ENCODE results near the gene GTF2I.
"Not testable (repeated sequence)": the region's sequence is repeated elsewhere in the genome, so short reads cannot be mapped to it uniquely, and the experiment has no call there.

GTF2I gene

DNA sequence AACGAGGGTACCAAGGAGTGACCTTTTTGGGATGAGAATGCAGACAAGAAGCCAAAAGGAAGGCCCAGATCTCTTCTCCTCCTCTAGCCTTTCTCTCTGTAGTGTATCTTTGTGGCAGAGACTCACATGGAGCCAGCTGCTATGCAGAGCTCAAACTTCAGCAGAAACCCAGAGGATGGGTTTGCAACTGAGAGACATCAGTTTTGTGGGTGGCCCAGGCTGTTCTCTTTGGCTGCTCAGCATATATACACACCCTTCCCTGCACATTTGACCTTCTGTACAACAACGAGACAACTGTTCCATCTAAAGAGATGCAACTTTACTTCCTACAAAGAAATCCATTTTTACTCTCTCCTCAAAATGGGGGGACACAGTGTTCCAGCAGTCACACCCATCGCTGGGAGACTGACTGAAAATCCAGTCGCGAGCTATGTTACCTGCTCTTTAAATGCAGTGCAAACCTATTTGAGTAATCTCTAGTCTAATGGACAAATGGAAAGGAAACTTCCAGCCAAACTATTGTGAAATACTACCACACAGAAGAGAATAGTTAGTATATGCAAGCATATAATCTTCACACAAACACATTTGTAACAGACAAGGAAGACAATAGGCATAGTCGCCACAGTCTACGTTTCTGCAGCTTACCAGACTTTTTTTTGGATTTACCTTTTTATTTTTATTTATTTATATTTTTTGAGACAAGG lies 51.2 kb downstream of the GTF2I start:
- no peak for DNase-seq (ENCODE audit: extremely low spot score, insufficient read length, low read depth)
- no peak for FAIRE-seq

DNA sequence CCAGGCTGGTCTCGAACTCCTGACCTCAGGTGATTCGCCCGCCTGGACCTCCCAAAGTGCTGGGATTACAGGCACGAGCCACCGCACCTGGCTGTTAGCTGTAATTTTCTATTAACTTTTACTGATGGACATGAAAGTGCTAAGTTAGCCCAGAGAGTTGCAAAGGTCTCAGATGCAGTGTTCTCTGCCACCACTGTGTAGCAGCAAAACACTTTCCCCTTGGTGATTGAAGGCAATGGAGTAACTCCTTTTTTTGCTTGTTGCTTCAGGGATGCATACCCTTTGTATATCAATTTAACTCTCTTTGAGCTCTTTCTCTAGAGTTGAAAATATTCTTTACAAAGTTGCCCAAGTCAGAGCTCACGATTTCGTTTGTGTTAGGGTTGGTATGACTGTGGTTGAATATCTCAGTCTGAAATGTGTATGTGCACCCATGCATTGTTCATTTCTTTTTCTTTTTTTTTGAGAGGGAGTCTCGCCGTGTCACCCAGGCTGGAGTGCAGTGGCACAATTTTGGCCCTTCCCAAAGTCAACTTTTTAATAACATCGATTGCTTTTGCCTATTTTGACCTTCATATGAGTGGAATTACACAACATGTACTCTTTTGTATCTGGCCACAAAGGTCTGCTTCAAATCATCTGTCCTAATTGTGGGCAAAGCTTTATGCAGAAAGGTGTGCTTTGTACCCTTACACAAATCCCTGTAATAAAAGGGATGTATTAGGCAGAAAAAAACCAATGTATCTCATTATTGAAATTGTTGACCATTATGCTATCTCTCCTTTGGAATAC lies 52.6 kb downstream of the GTF2I start:
- FAIRE-seq (no peak), DNase-seq (ENCODE audit: extremely low spot score, insufficient read length, low read depth) (no peak)

DNA sequence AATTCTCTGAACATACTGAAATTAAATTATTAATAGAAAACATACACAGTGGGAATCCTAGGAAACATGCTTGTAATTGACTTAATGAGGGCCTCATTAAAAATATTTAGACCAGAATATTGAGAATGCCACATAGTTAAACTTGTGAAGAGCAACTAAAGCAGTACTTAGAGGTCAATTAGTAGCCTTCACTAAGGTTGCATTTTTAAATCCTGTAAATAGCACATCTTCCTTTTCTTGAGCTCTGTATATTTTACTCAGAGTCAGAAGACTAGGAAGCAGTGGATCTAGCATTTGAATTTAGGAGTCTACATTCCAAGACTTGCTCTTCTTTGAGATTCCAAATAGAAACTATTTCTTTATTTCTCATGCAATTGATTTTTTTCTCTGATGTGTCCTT lies 56.0 kb downstream of the GTF2I start:
- no peak for DNase-seq (ENCODE audit: extremely low spot score, insufficient read length, low read depth)
- no peak for FAIRE-seq

DNA sequence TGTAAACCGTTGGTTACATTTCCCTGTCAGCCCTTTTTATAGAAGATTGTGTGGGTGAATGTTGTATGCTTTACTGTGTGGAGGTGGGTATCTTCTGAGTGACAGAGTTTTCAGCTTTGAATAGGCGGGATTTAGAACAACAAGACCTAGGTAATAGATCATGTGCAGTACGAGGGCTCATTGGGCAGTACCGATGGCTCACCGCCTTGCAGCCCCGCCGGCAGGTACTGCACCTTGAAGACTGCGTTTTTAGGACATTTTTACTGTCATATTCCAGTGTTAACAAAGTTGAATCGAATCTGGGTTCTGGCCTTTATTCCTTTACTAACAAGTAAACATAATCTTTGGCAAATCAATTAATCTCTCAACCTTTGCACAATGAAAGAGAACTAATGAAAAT lies 60.4 kb downstream of the GTF2I start:
- FAIRE-seq (no peak), DNase-seq (ENCODE audit: extremely low spot score, insufficient read length, low read depth) (no peak)

DNA sequence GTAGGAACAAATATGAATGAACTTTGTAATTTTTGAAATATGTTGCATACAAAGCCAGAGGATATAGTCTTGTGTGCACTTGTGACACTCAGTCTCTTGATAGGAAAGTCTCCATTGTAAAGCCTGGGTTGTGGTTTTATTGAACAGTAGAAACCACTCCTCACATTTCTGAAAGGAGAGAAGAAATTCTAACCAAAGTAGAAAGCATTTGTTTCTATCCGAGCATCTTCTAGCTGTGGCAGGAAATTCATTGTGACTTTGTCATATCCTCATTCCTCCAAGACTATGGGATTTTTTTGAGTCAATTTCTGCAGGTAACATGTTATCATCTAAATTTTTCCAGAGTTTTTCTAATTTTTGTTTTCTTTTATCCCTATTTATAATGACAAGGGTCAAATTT lies 60.8 kb downstream of the GTF2I start:
- DNase-seq (ENCODE audit: extremely low spot score, insufficient read length, low read depth), result no peak
- no peak for FAIRE-seq

DNA sequence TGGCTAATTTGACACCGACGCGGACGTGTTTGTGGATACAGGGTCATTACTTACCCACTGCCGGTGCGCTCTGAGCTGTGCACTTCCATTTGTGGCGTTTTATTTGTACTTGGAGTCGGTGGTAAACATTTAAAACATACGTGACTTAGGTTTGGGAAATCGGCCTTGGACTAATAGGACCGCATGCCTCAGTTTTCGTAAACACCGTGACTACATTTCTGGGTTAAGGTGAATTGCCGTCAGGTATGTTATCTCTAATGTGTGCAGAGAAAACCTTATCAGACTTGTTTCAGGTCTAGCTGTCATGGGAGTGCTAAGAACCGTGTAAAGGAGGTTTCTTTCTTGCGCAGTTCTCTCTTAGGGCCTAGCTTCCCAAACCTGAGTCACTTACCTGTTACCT lies 64.6 kb downstream of the GTF2I start:
- DNase-seq (ENCODE audit: extremely low spot score, insufficient read length, low read depth), result no peak
- no peak for FAIRE-seq

DNA sequence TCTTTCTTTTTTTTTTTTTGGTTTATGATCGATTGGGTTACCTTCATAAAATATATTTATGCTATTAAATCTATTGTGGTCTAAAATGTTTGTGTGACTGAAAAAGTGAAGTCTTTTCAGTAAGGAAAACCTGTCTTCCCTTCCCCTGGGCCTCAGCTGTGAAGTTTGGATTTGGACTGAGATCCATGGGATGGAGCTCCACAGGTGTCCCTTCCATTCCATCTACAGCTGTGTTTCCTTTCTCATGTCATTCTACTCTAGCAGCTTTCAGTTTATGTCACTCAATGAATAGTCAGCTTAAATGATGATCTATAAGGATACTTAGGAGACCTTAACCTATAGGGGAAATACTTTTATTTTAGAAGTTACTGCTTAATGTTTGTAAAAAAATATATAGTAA lies 68.3 kb downstream of the GTF2I start:
- FAIRE-seq, result no peak
- no peak for DNase-seq (ENCODE audit: extremely low spot score, insufficient read length, low read depth)

DNA sequence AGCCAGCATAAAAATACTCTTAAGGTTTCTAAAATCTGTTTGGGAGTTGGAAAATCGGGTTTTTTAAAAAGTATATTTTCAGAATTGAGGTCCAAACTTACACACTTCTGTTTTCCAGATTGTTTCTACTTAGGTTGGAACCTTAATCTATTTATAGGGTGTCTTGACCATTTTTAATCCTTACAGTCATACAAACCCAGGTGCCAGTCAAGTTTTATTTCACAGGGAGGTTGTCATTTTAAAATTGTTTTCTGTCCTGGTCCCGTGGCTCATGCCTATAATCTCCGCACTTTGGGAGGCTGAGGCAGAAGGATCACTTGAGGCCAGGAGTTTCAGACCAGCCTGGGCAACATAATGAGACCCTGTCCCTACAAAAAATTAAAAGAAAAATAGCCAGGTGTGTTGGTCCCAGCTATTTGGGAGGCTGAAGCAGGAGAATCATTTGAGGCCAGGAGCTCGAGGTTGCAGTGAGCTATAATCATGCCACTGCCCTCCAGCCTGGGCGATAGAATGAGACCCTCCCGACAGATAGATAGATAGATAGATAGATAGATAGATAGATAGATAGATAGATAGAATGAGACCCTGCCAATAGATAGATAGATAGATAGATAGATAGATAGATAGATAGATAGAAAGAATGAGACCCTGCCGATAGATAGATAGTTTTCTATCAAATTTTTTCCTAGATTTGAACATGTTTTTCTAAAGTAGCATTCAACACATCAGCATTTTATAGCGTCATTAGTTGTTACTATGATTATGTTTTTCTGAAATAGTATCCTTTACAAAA lies 69.0 kb downstream of the GTF2I start:
- FAIRE-seq, result no peak
- DNase-seq (ENCODE audit: extremely low spot score, insufficient read length, low read depth), result no peak

DNA sequence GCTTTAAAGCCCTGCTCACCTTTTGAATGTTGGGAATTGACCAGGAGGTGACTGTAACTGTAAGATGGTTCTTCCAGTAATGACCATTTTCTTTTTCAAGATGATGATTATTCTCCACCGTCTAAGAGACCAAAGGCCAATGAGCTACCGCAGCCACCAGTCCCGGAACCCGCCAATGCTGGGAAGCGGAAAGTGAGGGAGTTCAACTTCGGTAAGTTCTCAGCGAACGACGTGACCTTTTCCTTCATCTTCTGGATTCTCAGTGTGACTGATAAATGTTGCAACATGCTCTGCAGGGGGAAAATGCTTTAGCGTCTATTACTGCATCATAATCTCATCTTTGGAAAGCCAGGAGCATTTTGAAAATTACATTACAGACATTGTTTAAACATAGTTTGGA lies 71.2 kb downstream of the GTF2I start:
- FAIRE-seq; DNase-seq (ENCODE audit: extremely low spot score, insufficient read length, low read depth): not testable (repeated sequence)

DNA sequence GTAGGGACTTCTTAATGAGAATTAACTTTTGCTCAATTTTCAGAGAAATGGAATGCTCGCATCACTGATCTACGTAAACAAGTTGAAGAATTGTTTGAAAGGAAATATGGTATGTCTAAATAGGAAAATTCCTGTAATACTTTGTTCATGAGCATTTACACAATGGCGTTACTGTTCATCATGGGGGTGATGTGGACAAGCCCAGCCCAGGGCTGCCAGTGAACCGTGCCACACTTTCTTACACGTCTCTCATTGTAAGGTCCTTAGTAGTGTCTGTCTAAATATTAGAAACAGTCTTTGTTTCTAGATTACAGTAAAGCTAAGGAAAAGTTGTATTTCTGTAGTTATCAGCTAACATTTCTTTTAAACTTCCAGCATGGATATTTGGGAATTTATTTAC lies 72.7 kb downstream of the GTF2I start:
- FAIRE-seq; DNase-seq (ENCODE audit: extremely low spot score, insufficient read length, low read depth): not testable (repeated sequence)

DNA sequence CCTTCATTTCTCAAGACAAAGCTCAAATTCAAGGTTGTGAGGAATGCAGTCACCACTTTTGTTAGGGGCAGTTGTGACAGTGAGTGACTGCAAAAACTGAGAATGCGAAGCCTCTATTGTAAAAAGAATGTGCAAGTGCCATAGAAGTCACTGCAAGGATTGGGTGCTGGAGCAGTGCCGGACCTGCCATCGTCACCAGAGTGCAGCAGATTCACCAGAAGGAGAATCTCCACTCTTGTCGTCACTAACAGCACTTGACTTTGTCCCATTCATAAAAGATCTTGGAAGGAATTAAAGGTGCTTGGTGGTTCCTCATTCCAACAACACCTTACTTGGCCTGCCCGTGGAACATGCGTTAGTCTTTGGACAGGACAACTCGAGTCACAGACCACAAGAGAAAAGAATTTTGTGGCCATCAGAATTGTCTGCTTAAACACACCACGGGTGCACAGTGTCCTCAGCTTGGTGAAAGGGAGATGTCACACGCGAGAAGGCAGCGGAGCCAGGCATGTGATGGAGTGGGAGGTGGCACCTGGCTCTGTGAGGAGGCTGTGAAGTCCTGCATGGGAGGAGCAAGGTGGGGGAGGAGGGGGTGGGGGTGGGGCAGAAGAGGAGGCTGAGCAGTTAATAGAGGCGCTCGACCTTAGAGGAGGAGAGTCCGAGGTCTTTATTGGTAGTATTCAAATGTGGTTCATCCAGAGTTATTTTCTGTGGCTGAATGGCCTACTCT lies 82.6 kb downstream of the GTF2I start:
- not testable (repeated sequence) for FAIRE-seq; DNase-seq (ENCODE audit: extremely low spot score, insufficient read length, low read depth)

DNA sequence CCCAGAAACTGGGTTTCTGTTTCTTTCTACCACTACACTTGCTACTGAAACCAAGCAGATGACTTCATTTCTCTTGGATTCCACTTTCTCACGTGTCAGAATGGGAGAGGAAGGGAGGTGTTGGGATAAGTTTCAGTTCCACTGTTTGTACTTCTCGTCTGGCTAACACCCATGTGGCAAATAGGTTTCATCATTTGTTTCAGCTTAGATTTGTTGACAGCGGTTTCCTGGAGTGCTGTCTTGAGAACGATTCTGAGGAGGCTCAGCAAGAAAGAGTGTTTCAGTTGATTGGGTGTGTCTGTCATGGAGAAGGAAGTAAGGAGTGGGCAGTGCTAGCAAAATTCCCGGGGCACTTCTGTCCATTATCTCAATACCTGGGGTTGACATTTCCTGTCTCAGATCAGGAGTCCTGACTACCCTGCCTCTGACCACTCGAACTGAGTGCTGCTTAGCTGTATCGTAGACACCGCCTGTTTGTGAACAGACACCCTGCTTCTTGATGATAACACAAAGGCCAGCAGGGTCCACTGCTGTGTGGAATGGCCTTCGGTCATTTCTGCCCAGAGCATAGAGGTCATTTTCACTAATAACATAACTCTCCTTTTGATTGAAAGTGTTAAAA lies 86.5 kb downstream of the GTF2I start:
- not testable (repeated sequence) for FAIRE-seq

DNA sequence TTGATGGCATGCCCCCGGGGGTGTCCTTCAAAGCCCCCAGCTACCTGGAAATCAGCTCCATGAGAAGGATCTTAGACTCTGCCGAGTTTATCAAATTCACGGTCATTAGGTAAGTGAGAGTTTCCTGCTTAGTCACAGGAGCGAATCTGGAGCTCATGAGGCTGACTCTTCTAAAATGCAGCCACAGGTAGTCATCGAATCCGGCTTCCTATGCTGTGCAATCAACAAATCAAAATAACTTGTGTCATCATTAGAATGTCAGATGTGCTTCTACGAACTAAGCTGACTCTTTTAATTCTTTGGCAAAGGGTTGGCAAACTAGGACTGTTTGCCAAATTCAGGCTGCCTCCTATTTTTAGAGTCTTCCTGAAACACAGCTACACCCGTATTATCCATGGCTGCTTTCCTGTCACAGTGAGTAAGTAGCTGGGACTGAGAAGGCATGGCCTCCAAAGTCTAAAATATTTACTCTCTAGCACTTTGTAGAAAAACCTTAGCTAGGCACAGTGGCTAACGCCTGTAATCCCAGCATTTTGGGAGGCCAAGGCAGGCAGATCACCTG lies 96.5 kb downstream of the GTF2I start:
- DNase-seq (ENCODE audit: extremely low spot score, insufficient read length, low read depth); FAIRE-seq: not testable (repeated sequence)

More for the DNA sequence above, 86.5 kb downstream of the GTF2I start:
- DNase-seq (ENCODE audit: extremely low spot score, insufficient read length, low read depth), result not testable (repeated sequence)

DNA sequence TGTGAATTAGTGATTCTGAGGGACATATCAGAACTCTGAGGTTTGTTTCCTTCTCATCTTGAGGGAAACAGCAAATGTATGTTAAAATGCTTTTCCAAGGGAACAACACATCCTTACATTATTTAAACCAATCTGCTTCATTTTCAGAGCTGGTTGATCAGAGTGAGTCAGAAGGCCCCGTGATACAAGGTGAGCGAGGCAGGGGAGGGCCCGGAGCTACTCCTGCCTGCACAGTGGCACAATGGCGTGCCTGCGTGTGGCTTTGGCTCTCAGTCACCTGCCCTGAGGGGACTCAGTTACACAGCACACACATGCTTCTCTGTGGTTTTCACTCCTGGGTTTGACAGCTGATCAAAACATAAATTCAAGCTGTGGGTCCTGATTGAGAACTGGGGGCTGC lies 99.2 kb downstream of the GTF2I start:
- FAIRE-seq; DNase-seq (ENCODE audit: extremely low spot score, insufficient read length, low read depth): not testable (repeated sequence)

DNA sequence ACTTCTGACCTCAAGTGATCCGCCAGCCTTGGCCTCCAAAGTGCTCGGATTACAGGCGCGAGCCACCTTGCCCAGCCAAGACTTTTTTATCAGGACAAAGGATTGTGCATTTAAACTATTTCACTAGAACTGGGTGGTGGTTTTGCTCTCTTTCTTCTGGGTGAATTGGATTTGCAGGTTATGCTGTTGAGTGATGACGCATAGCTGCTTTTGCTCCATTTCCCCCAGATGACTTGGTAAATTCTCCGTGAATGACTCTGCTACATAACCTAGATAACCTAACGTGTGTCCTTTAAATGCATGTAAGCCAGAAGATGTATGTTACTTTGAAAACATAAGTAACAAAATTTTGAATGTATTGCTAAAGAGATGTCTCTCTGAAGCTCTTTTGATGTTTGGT lies 100.8 kb downstream of the GTF2I start:
- not testable (repeated sequence) for FAIRE-seq

DNA sequence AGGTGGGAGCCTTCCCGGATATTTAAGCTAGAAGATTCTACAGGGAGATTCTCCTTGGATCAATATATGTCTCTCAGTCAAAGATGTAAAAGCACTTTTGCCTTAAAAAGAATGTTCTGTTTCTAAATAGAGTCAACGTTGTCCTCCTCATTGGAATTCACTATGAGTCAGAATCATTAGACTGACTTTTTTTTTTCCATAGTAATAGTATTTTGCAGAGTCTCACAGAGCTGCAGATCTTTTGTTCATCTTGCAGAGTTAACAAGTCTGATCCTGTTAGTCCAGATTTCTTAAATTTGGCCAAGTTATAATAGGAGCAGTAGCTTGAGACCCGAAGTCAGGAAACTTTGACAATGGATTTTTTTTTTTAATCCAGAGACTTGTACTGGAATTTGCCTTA lies 101.5 kb downstream of the GTF2I start:
- FAIRE-seq; DNase-seq (ENCODE audit: extremely low spot score, insufficient read length, low read depth): not testable (repeated sequence)

More for the DNA sequence above, 100.8 kb downstream of the GTF2I start:
- DNase-seq (ENCODE audit: extremely low spot score, insufficient read length, low read depth), result not testable (repeated sequence)

DNA sequence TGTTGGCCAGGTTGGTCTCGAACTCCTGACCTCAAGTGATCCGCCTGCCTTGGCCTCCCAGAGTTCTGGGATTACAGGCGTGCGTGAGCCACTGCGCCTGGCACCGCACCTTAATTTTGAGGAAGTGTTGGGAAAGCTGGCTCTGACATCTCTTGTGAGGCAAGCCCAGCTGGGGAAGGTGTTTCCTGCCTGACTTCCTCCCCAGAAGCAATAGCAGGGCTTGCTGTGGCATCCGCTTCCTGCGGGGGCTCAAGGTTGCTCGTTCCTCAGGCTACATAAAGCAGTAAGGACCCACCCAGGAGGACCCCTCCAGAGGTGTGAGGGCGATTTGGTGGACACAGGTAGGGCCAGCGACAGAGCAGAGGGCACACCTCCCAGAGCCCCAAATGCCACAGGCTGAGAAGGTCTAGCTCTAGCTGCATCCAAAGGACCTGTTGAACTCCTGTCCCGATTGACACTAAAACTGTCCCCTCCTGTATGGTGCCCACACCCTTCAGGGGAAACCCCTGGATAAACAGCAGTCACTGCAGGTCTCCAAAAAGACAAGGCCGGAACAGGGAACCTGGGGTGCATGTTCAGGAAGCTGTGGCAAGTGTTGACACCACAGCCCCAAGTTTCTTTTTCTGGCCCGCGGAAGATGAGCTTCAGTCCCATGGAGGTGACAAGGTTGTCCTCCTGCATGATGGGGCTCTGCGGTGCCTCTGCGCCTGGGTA lies 107.8 kb downstream of the GTF2I start:
- FAIRE-seq; DNase-seq (ENCODE audit: extremely low spot score, insufficient read length, low read depth): not testable (repeated sequence)

DNA sequence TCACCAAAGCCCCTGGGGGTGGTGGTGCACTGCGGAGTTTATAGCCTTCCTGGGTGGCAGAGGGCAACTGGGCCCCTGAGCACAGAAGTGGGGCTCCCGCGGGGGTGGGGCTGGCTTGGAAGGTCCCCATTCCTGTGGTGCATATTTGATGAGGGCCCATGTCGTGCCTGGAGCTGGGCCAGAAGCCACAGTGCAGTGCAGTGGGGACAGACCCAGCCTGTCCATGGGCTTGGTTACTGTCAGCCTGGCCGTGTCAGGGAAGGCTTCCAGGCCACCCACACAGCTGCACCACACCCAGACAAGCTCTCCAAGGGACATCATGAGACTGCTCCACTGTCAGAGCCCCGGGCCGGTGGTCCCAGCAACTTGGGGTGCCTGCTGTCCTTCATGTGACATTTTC lies 109.0 kb downstream of the GTF2I start:
- FAIRE-seq; DNase-seq (ENCODE audit: extremely low spot score, insufficient read length, low read depth): not testable (repeated sequence)

Data from GM18507 (cell line).